Activated T-cell treated with anti-CD3 and anti-CD28 coated beads, Interleukin-2, amount 50 U/mL, for 48 hours (primary cell): ENCODE results near the gene SZT2.
A peak's percentile ranks its signal among the peaks of the same experiment; 100 is the strongest.

ENCODE experiments used
- DNase-seq, 2 experiments: peaks; one replicate each; pipeline ENCODE4 v3.0.0-alpha.2; 2020

The SZT2 gene

GRCh38 chr1:43389326-43390313, at the start of gene SZT2, which contains the start of gene MED8:
Gene SZT2 (plus strand): TSS chr1:43389899. CDS start chr1:43389969, 70 bp downstream.
Gene MED8 (minus strand): TSS chr1:43389800. CDS start chr1:43389764, 36 bp downstream.
- peak; percentile 96 to 97 for DNase-seq

- no peak for DNase-seq
These were observed 49.1 kb upstream of the SZT2 start for GRCh38 chr1:43340559-43340958.

- DNase-seq: no peak
These were observed 45.3 kb upstream of the SZT2 start for GRCh38 chr1:43344267-43344850.

GRCh38 chr1:43345120-43345519, 44.6 kb upstream of the SZT2 start:
- DNase-seq: no peak

- DNase-seq: no peak
These were observed 43.1 kb upstream of the SZT2 start for GRCh38 chr1:43346636-43347035.

- DNase-seq: no peak
These were observed 41.3 kb upstream of the SZT2 start for GRCh38 chr1:43348343-43348808.

GRCh38 chr1:43348809-43349593, 40.7 kb upstream of the SZT2 start:
- peak; percentile 60 to 71 for DNase-seq

DNA sequence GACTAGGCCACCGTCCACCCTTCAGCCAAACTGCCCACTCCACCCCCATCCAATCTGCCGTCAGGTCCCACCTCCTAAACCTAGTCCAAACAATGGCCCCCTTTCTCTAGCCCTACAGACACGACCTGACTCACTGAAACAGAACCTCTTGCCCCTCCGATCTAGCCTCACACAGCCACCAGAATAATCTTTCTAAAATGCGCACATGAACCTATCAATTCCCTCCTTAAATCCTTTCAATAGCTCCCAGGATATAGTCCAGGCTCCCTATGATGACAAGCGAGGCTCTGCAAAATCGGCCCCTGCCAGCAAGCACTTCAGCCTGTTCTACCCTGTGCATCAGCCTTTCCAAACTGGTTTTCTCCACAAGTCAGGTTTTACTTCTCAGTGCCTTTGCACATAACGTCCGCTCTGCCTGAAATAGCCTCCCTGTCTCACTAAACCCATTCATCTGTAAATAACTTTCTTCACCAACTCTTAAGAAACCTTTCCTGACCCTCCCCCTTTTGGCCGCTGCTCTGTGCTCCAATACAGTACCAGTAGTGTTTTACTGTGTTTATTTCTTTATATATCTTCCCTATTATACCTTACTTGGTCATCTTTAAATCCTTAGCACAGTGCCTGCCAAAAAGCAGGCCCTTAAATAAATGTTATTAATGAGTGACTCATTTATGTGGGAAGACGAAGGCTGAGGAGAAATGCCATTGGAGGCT, 39.9 kb upstream of the SZT2 start:
- DNase-seq: no peak

DNA sequence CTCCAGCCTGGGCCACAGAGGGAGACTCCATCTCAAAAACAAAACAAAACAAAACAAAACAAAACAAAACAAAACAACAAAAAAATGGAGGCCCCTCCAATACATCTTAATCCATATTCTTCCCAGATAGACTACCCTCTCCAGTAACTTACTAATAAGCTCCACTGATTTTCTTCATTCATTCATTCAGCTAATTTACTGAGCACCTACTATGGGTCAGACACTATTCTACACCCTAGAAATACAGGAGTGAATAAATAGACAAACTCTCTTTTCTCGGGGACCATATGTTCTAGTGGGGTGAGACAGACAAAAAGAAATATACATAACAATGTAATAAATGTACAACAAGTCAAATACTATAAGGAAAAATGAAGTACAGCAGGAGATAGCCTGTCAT, 38.7 kb upstream of the SZT2 start:
- DNase-seq: no peak

DNA sequence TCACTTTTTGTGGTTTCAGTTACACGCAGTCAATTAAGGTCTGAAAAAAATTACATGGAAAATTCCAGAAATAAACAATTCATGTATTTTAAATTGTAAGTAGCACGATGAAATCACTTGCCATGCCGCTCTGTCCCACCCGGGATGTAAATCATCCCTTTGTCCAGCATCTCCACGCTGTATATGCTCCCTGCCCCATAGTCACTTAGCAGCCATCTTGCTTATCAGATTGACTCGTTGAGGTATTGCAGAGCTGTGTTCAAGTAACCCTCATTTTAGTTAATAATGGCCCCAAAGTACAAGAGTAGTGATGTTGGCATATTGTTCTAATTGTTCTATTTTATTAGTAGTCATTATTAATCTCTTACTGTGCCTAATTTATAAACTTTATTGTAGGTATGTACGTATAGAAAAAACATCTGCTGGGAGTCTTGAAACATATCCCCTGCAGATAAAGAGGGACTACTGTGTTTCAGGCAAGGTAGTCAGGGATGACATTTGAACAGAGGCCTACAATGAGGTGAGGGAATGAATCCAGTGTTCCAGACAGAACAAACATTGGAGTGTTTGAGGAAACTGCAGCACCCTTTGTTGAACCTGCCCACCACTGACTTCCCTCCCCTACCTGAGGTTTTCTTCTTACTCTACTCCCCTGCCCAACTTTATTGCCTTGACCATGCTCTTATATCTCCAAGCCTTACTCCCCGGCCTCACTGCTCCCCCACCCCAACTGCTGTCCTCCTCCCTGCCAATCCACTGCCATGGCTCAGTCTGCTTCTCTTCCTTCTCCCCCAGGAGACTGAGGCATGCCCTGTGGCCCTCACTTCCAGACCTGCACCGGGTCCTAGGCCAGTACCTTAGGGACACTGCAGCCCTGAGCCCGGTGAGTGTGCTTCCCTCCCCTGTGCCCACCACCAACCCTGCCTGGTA, 38.0 kb upstream of the SZT2 start:
- DNase-seq: no peak

DNA sequence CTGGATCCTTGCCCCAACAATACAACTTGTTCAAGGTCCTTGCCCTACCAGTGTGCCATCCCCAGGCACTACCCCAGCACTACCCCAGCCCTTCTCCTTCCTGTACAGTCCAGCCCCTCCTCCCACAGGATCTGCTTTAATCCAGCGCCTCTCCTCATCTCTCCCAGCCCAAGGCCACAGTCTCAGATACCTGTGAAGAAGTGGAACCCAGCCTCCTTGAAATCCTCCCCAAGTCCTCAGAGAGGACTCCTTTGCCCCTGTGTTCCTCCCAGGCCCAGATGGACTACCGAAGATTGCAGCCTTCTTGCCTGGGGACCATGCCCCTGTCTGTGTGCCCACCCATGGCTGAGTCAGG, 37.4 kb upstream of the SZT2 start:
- no peak for DNase-seq

DNA sequence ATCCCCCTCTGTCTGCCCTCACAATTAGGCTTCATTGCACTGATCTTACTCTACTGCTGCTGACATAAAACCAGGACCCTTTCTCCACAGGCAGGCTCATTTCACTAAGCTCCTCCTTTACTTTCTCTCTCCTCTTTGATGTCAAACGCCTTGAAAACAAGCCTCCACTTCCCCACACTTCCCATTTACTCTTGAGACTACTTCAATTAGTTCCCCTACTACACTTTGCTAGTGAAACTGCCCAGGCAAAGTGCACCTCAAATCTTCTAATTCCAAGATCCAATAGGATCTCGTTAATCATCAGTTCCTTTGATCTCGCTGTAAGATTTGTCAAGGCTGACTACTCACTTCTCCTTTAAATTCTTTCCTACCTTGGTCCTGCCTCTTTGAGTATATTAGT, 36.8 kb upstream of the SZT2 start:
- DNase-seq: no peak

DNA sequence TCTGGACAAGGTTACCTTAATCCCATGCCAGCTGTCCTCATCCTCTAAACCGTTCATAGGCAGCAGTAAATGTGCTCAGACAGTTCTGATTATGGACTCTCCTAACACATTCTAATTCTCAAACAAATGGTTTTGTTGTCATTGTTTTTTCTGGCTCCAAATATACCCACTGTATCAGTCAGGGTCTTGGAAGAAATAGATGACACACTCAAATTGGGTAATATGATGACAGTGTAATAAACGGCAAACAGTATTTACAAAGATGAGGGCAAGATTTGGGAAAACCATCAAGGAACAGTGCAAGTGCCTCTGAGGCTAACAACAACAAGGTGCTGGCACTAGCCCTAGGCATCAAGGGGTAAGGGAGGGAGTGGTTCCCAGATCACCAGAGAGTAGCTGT, 35.2 kb upstream of the SZT2 start:
- no peak for DNase-seq

- no peak for DNase-seq
These were observed 34.8 kb upstream of the SZT2 start for GRCh38 chr1:43354936-43355335.

DNA sequence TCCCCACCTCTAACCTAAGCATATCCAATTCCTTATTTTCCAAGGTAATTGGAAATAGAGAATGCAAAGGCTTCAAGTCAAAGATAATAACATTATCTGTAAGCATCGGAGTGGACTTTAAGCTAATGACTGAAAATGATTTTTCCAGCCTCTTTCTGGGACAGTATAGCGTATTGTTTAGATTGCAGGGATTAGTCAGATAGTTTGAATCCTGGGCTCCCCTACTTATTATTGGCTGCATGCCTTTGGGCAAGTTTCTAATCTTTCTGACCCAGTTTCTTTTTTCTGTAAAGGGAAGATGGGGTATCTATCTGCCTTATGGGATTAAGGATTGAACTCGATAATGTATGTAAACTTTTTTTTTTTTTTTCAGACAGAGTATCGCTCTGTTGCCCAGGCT, 32.4 kb upstream of the SZT2 start:
- no peak for DNase-seq

DNA sequence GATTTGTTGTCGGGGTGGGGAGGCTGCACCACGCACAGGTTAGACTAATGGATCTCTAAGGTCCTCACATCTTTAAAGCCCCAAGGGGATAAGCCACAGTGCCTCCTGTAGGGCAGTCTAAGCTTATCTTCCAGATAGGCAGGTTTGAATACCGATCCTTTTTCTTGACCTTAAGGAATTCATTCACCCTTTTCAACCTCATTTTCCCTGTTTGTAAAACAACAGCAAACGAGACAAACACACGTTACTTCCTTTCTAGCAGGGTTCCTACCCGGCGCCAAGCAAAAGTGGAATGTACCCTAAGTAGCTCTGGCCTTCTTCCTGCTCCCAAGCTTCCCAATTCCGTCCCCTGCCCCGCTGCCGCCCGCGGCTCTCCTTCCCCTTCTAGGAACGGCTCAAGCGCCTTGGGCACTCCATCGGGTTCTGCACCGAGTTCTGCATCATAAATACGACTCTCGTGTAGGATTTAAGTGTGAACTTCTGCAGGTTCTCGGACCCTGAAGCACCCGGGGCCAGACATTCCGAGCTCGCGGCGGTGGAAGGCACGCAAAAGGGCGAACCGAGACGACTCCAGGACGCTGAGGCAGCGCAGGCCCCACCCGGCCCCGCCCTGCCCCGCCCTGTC, 31.5 kb upstream of the SZT2 start:
- peak; percentile 41 to 43 for DNase-seq

DNA sequence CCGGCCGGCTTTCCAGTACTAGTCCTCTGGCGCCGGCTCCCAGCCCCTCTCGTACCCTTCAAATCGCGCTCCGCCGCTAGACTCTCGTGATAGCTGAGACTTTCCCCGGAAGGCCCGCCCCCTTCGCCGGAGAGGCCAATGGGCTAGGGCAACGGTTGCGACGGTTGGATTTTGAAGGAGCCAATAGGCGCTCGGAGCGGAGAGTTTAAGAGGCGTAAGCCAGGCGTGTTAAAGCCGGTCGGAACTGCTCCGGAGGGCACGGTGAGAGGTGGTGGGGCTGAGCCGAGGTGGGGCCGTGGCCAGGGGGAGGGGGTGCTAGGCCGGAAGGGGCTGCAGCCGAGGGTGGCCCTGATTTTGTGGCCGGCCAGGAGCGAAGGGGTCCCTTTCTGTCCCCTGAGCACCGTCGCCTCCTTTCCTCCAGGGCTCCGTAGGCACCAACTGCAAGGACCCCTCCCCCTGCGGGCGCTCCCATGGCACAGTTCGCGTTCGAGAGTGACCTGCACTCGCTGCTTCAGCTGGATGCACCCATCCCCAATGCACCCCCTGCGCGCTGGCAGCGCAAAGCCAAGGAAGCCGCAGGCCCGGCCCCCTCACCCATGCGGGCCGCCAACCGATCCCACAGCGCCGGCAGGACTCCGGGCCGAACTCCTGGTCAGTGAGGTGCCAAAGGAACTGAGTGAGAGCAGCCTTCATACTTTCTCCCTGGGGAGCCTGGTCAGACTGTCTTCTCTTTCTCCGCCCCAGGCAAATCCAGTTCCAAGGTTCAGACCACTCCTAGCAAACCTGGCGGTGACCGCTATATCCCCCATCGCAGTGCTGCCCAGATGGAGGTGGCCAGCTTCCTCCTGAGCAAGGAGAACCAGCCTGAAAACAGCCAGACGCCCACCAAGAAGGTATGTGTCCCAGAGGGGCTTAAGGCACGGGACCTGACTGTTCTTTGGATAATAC, 30.7 kb upstream of the SZT2 start, which contains the start of gene CDC20:
CDC20 (plus strand) TSS at position 236 of the 948 bp plus-strand sequence; CDS start at position 471, 235 bp downstream.
- DNase-seq: peak; percentile 100

GRCh38 chr1:43359696-43360095, 30.0 kb upstream of the SZT2 start:
- no peak for DNase-seq

DNA sequence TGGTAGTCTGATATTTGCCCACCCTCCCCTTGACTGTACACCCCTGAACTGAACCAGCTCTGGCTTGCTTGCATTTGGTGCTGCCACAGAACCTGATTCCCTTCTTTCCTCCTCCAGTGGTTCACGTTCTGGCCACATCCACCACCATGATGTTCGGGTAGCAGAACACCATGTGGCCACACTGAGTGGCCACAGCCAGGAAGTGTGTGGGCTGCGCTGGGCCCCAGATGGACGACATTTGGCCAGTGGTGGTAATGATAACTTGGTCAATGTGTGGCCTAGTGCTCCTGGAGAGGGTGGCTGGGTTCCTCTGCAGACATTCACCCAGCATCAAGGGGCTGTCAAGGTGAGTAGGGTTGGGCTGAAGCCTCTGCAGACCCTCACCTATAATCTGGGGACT, 29.1 kb upstream of the SZT2 start:
- no peak for DNase-seq
